Measurements from ENCODE around the gene PIGM.

GRCh38 chr1:160017592-160017991 lies 14.2 kb downstream of the PIGM start:
- TF ChIP-seq EZH2 (IDR thresholded peaks at IDR 0.05; ENCODE audit: insufficient read depth, low read length) (no peak), CTCF (IDR thresholded peaks at IDR 0.05; ENCODE audit: insufficient read depth, low read depth, low read length) (no peak)

Data from astrocyte (in vitro differentiated cells and primary cell).